ENCODE data around the gene EPHX1.

The EPHX1 gene

GRCh38 chr1:225877580-225877979, 67.7 kb downstream of the EPHX1 start:
- Histone ChIP-seq H3K27me3 (ENCODE audit: low read depth, low read length) (no peaks in the 10 kb centered on the region), H2AFZ (ENCODE audit: low read depth, low read length) (no peak overlapping the region), H3K27ac (ENCODE audit: low read length) (no peak overlapping the region), H3K9ac (ENCODE audit: low read length) (no peak overlapping the region), H3K4me2 (ENCODE audit: low read length) (no peak overlapping the region), H4K20me1 (ENCODE audit: insufficient read depth, low read length) (no peaks in the 10 kb centered on the region), H3K36me3 (replicated peaks; ENCODE audit: low read depth, low read length) (peaks cover 15% of the 10 kb centered on the region), H3K9me3 (ENCODE audit: insufficient read depth, low read length) (no peaks in the 10 kb centered on the region), H3K4me1 (ENCODE audit: low read length) (peaks cover 8% of the 10 kb centered on the region; the same call in 1 of the 2 replicates), H3K4me3 (ENCODE audit: low read length) (no peak overlapping the region), H3K79me2 (ENCODE audit: low read length) (peaks cover 13% of the 10 kb centered on the region; the same call in 1 of the 2 replicates)
- TF ChIP-seq EZH2phosphoT487 (IDR thresholded peaks at IDR 0.05; ENCODE audit: low read depth) (no peak), CTCF (IDR thresholded peaks at IDR 0.05; ENCODE audit: low read depth, low read length) (peak; percentile 48)

- Histone ChIP-seq H3K27me3 (ENCODE audit: low read depth, low read length) (no peaks in the 10 kb centered on the region), H3K9me3 (ENCODE audit: insufficient read depth, low read length) (no peaks in the 10 kb centered on the region), H3K4me2 (ENCODE audit: low read length) (no peak overlapping the region), H4K20me1 (ENCODE audit: insufficient read depth, low read length) (no peaks in the 10 kb centered on the region), H3K79me2 (ENCODE audit: low read length) (peaks cover 13% of the 10 kb centered on the region; the same call in 1 of the 2 replicates), H3K36me3 (replicated peaks; ENCODE audit: low read depth, low read length) (peaks cover 11% of the 10 kb centered on the region), H3K4me3 (ENCODE audit: low read length) (no peak overlapping the region), H3K27ac (ENCODE audit: low read length) (no peak overlapping the region), H2AFZ (ENCODE audit: low read depth, low read length) (no peak overlapping the region), H3K9ac (ENCODE audit: low read length) (no peak overlapping the region), H3K4me1 (ENCODE audit: low read length) (peaks cover 8% of the 10 kb centered on the region; the same call in 1 of the 2 replicates)
- TF ChIP-seq CTCF (IDR thresholded peaks at IDR 0.05; ENCODE audit: low read depth, low read length) (no peak), EZH2phosphoT487 (IDR thresholded peaks at IDR 0.05; ENCODE audit: low read depth) (no peak)
Observed at GRCh38 chr1:225878282-225878681, 68.4 kb downstream of the EPHX1 start.

DNA sequence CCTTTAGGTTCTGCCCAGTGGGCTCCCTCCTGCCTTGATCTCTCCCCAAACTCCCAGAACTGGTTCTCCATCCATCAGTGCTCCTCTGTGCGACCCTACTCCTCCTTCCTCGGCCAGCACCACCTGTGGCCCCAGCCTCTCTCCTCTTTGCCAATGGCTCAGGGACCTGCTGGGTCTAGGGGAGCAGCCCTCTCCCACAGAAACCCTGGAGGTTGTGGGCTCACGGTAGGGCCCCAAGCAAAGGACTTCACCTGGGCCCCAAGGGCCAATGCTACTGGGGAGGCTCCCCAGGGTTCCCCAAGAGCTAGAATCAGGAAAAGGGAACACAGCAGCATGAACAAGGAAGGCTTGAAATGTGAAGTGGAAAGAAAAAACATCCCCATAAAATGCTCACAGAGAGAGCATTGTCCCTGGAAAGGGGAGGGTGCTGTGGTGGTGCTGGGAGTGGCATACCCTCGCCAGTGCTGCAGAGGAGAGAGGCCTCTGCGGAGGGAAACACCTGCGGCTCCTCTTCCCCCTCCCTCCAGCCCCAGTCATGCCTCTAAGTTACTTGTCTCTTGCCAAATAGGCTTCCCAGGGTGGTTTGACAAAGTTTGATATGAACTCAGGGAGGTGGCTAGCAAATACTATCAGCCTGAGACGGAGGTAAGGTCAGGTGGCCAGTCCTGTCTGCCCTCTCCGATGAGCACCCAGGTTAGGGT, 69.7 kb downstream of the EPHX1 start:
- Histone ChIP-seq H3K36me3 (replicated peaks; ENCODE audit: low read depth, low read length) (peaks cover 10% of the 10 kb centered on the region), H3K27ac (ENCODE audit: low read length) (no peak overlapping the region), H3K4me3 (ENCODE audit: low read length) (no peak overlapping the region), H3K27me3 (ENCODE audit: low read depth, low read length) (no peaks in the 10 kb centered on the region), H3K4me1 (ENCODE audit: low read length) (peaks cover 13% of the 10 kb centered on the region), H3K79me2 (ENCODE audit: low read length) (peaks cover 13% of the 10 kb centered on the region; the same call in 1 of the 2 replicates), H2AFZ (ENCODE audit: low read depth, low read length) (no peak overlapping the region), H3K4me2 (ENCODE audit: low read length) (no peak overlapping the region), H3K9me3 (ENCODE audit: insufficient read depth, low read length) (no peaks in the 10 kb centered on the region), H3K9ac (ENCODE audit: low read length) (no peak overlapping the region), H4K20me1 (ENCODE audit: insufficient read depth, low read length) (no peaks in the 10 kb centered on the region)
- no peak for TF ChIP-seq CTCF (IDR thresholded peaks at IDR 0.05; ENCODE audit: low read depth, low read length)

DNA sequence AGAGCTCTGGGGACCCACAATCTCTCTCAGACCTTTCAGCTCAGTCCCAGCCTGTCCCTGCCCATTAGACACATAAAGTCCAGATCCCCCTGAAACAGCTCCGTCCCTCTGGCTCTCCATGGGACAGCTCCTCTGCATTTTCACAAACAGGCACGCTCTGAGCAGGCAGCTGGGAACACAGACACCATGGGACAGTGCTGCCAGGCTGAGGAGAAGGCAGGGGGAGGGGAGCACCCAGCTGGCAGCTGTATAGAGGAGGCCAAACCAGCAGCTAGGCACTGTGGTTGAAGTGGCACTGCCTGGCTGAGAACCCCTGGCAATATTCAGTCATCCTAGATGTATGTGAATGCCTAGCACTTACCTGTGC, 70.3 kb downstream of the EPHX1 start:
- TF ChIP-seq CTCF (IDR thresholded peaks at IDR 0.05; ENCODE audit: low read depth, low read length) (no peak), EZH2phosphoT487 (IDR thresholded peaks at IDR 0.05; ENCODE audit: low read depth) (no peak)
- no peak overlapping the region for H3K9ac ChIP-seq (ENCODE audit: low read length)

More for the DNA sequence above, 70.3 kb downstream of the EPHX1 start:
- Histone ChIP-seq H3K36me3 (replicated peaks; ENCODE audit: low read depth, low read length) (peaks cover 7% of the 10 kb centered on the region), H3K27ac (ENCODE audit: low read length) (no peak overlapping the region), H4K20me1 (ENCODE audit: insufficient read depth, low read length) (no peaks in the 10 kb centered on the region), H2AFZ (ENCODE audit: low read depth, low read length) (no peak overlapping the region), H3K4me1 (ENCODE audit: low read length) (peaks cover 13% of the 10 kb centered on the region), H3K27me3 (ENCODE audit: low read depth, low read length) (no peaks in the 10 kb centered on the region), H3K4me2 (ENCODE audit: low read length) (no peak overlapping the region), H3K79me2 (ENCODE audit: low read length) (peaks cover 13% of the 10 kb centered on the region; the same call in 1 of the 2 replicates), H3K4me3 (ENCODE audit: low read length) (no peak overlapping the region), H3K9me3 (ENCODE audit: insufficient read depth, low read length) (no peaks in the 10 kb centered on the region)

Data from OCI-LY3 (cell line).